ENCODE data around the gene PTS.

DNA sequence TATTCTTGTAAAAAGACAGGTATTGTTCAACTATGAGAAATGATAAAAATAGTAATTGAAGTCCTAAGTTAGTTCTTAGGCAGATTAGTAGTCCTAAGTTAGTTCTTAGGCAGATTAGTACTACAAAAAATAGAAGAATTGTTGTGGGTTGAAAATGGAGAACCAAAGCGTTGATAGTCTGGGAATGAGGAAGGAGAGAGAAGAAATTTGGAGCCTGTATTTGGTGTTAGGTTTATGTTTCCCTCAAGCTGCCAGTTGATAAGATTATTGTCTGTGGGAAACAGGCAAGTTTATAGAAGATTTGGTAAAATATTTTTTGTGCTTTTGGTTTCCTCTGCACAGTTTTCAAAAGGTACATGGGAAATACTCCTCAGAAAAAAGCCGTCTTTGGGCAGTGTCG, 47.3 kb upstream of the PTS start:
- TF ChIP-seq POLR2A (IDR thresholded peaks at IDR 0.05), result no peak
- TF ChIP-seq, protein P1, sequence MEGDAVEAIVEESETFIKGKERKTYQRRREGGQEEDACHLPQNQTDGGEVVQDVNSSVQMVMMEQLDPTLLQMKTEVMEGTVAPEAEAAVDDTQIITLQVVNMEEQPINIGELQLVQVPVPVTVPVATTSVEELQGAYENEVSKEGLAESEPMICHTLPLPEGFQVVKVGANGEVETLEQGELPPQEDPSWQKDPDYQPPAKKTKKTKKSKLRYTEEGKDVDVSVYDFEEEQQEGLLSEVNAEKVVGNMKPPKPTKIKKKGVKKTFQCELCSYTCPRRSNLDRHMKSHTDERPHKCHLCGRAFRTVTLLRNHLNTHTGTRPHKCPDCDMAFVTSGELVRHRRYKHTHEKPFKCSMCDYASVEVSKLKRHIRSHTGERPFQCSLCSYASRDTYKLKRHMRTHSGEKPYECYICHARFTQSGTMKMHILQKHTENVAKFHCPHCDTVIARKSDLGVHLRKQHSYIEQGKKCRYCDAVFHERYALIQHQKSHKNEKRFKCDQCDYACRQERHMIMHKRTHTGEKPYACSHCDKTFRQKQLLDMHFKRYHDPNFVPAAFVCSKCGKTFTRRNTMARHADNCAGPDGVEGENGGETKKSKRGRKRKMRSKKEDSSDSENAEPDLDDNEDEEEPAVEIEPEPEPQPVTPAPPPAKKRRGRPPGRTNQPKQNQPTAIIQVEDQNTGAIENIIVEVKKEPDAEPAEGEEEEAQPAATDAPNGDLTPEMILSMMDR (IDR thresholded peaks at IDR 0.05), result no peak

Measured in thyroid gland (tissue), 4 donors.